ENCODE results near the gene HDGFL2.

Gene HDGFL2

DNA sequence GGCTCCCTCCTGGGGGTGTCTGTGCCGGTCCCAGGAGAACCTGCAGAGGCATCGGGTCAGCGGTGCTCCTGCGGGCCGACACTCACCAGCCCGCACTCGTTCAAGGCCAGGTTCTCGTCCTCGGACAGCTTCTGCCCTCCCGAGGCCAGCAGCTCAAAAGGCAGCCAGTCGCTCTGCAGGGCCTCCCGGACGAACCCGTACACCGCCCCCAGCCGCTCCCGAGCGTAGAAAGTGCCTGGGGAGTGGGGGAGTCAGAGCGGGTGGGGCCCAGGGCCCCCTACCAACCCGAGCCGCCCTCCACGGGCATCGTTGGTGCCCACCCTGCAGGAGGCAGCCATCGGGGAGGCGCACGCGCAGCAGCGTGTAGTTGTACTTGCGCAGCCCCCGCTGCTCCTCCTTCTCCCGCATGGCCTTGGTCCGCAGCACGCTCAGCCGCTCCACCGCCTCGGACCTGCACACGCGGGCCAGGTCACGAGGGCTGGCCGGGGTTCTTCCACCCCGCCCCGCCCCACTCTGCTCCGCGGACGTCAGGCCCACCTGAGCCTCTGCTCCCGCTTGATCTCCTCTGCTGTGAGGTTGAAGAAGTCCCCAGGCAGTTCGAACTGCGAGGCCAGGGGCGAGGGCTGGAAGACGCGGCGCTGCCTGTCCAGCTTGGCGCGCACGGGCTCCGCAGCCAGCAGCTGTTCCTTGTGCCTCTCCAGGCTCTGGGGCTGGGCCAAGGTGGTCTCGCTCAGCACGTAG is 26.0 kb upstream of the HDGFL2 start:
- DNase-seq (ENCODE audit: low read depth): no peak

- DNase-seq (ENCODE audit: low read depth): no peak
Observed at GRCh38 chr19:4446704-4447200, 25.3 kb upstream of the HDGFL2 start.

- DNase-seq (ENCODE audit: low read depth): no peak
Observed at GRCh38 chr19:4447327-4448146, 24.6 kb upstream of the HDGFL2 start.

DNA sequence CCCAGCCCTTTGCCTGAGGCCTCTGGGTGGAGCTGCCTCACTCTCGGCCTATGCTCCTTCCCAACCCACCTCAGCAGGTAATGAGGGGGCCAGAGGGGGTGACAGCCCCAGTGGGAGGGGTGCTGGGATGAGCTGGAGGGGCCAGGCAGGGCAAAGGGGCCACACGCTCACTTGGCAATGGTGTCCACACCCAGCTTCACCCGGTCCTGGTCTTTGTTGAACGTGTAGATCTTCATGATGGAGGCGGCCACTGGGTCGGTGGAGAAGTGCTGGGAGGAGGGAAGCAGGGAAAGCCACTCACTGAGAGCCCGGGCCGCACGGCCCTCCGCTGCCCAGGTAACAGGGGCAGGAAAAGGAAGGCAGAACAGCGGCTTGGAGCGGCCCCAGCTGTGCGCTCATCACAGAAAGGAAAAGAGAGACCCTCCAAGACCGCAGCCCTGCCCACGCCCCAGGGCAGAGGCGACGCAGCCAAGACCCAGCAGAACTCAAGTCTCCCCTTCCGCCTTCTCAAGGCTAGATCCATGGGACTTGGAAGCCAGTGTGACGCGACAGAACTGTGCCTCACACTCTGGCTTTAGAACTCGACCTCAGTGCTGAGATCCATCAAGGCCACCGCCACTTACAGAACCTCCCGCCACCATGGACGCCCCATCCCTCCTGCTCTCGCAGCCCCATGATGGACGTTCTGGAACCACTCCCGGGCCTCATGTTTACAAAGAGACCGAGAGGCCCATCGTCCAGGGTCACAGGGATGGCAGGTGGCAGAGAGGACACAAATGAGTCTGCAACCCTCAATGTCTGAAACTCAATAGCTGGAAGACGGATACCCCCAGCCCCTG is 23.7 kb upstream of the HDGFL2 start:
- DNase-seq (ENCODE audit: low read depth): no peak

GRCh38 chr19:4449022-4449638 is 23.0 kb upstream of the HDGFL2 start:
- DNase-seq (ENCODE audit: low read depth): no peak

GRCh38 chr19:4449639-4450028 is 22.5 kb upstream of the HDGFL2 start:
- DNase-seq (ENCODE audit: low read depth): no peak

DNA sequence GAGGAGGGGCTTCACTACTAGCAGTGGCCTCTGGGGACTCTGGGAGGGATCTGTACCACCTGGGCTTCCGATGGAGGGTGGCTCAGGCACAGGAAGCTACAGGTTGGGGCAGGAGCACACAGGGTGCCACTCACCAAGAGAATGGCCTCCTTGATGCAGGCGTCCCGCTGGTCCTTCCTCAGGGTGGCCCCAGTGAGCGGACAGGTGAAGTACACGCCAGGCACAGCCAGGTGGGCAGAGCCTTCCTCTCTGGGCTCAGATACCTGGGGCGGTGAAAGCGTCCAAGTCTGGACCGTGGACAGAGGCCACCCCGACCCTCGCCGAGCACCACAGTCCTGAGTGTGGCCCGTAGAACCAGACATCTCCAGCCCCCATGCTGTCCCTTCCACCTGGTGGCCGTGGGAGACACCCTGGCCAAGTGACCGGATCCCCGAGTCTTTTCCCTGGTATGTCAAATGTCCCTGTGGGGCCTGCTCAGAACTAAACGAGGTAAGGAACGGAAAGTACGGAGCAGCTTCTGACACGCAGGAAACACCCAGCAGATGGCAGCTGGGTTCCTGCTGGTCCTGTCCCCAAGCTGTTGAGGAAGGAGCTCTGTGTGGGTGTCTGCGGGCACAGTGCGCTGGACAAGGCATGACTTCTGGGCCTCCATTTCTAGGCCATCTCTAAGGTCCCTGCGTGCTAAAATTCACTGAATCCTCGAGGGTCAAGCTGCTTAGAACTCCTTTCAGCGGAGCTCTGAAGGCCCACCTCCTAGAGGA is 19.7 kb upstream of the HDGFL2 start:
- DNase-seq (ENCODE audit: low read depth): no peak

DNA sequence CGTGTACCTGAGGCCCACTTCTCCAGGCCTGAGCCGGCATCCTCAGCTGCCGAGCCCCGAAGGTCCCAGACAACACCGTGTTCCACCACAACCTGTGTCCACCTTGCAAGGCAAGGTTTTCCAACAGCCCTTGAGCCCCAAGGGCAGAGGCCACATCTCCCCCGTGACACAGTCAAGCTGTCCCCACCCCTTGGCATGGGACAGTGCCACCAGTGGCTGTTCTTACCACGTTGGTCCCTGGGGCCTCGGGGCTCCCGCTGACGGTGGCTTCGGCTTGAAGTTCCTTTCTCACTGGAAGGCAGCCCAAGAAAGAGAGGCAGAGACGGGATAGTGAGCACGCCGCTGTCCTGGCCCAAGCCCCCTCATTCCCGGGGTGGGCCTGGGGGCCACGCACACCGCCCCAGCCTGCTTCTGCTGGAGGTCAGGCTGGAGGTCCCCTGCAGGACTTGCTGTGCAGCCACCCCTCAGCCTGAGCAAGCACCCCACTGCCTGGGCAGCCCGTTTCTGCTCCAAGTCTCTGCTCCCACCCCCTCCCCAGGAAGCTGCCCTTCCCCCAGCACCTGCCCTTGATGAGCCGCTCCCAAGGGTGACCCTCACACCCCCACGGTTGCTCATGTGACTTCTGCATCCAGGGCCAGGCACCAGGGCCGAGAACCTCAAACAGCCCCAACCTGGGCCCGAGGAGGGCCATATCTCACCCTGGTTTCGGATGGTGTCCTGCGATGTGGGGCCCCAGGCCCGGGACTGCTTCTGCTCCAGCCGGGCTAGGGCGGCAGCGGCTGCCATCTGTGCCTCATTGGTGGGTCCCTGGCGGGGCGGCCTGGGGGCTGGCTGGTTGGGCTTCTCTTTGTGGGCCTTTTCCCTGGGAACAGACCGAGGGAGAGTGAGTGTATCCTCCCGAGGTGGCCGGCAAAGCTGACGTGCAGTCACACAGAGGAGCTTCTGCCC is 18.6 kb upstream of the HDGFL2 start:
- DNase-seq (ENCODE audit: low read depth): no peak

DNA sequence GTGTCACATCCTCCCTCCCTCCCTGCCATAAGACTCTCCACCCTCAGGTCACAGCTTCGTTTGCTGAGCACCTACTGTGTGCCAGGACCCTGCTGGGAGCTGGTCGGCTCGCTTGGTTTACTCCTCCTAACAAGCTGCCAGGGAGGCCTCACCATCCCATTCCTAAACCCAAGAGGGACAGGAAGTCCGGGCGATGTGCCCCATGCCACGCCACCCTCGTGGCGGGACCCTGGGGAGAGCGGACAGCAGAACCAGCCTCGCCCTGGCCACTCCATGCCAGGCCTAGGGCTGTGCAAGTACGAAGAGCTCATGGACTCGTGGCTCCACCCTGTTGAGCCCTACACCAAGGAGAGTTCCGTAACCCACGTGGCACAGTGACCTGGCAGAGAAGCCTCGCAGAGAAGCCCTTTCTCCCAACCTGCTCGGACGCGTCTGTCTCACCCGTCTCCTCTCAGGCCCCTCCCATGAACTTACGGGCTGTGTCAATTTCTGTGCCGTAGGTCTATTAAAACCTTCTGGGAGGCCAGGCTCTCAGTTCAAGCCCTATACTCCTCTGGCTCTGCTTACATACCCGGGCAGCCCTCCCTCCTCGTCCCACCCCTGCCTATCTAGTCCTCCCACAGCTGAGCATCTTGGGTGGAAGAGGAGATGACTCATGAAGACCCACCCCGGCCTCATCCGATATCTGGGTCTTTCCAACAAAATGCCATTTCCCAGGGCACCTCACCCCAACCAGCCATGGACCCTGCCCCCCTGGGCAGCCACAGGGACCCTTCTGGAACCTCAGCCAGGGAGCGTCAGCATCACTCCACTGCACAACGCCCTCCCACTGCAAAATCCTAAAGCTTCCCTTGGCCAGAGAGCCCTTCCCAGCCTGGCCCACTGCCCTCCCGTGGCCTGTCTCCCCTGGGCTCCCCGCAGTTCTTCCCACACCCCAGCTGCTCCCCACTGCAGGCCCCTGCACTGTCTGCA is 17.1 kb upstream of the HDGFL2 start:
- DNase-seq (ENCODE audit: low read depth): no peak

GRCh38 chr19:4455719-4456475 is 16.2 kb upstream of the HDGFL2 start:
- DNase-seq (ENCODE audit: low read depth): no peak

DNA sequence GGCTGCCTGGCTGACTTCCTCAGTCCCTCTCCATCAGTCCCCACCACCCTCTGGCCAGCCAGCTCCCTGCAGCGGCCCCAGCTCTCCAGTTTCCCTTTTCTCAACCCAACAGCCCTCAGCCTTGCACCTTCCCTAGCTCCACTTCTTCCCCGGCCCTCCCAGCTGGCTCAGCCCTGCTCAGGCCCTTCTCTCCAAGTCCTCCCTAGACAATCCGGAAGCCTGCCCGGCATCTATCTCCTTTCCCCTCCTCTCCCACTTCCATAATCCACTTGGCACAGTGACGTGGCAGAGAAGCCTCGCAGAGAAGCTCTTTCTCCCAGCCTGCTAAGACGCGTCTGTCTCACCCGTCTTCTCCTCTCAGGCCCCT is 15.6 kb upstream of the HDGFL2 start:
- DNase-seq (ENCODE audit: low read depth): no peak

GRCh38 chr19:4456843-4457653 is 15.0 kb upstream of the HDGFL2 start:
- no peak for DNase-seq (ENCODE audit: low read depth)

DNA sequence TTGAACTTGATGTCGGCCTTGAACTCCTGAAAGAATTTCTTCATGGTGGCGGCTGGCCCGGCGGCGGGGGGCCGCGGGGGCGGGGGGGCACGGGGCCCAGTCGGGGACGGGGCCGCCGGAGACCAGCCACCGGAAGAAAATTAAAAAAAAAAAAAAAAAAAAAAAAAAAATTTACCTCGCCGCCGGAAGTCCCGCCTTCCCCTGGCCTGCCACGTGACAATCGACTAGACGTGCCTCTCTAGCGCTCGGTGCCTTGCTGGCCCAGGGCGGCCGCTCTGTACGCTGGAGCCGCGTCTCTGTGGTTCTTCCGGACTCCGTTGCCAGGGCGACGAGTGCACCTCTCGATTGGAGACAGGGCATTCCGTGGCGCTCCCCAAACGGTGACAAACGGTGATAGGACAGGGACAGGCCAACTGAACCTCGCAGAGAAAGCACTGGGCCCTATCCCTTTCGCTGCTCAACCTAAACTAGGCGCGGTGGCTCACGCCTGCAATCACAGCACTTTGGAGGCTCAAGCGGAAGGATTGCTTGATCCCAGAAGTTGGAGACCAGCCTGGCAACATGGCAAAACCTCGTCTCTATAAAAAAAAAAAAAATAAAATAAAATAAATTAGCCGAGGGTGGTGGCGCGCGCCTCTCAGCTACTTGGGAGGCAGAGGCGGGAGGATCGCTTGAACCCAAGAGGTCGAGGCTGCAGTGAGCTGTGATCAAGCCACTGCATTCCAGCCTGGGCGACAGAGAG is 14.3 kb upstream of the HDGFL2 start, which contains the start of gene UBXN6:
UBXN6 (minus strand) TSS at position 141 of the 742 bp plus-strand sequence; CDS start at position 44, 97 bp downstream.
- DNase-seq (ENCODE audit: low read depth): peak; percentile 98

DNA sequence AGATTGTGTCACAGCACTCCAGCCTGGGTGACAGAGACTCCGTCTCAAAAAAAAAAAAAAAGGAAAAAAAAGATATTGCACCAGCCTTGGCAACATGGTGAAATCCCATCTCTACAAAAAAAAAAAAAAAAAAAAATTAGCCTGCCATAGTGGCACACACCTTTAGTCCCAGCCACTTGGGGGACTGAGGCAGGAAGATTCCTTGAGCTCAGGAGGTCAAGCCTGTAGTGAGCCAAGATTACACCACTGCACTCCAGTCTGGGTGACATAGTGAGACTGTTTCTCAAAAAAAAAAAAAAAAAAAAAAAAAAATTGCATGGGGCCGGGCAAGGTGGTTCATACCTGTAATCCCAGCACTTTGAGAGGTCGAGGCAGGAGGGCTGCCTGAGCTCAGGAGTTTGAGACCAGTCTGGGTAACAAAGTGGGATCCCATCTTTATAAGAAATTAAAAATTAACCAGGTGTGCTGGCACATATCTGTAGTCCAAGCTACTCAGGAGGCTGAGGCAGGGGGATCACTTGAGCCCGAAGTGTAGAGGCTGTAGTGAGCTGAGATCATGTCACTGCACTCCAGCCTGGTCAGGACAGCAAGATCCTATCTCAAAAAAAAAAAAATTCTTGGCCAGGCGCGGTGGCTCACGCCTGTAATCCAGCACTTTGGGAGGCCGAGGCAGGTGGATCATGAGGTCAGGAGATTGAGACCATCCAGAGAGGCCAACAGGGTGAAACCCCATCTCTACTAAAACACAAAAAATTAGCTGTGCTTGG is 7.1 kb upstream of the HDGFL2 start:
- no peak for DNase-seq (ENCODE audit: low read depth)

- no peak for DNase-seq (ENCODE audit: low read depth)
Observed at GRCh38 chr19:4467835-4468234, 4.3 kb upstream of the HDGFL2 start.

All from activated T-cell treated with anti-CD3 and anti-CD28 coated beads for 48 hours (primary cell).